Retinal pigment epithelial cell (primary cell): Measurements from ENCODE around the gene SEC23IP.

Experiments
- DNase-seq: peaks from one replicate; pipeline ENCODE4 v3.0.0-alpha.2; 2010; ENCODE audit warnings: low read depth
- H3K4me3 ChIP-seq: 2 replicates; pipeline ENCODE4 v1.5.1; 2011; ENCODE audit warnings: mild to moderate bottlenecking, low read length, control low read depth, moderate library complexity
- CTCF ChIP-seq: conservative IDR thresholded peaks from 2 replicates; pipeline ENCODE4 v1.5.1; 2011; ENCODE audit warnings: low read depth, low read length, control low read depth, inconsistent platforms

The SEC23IP gene

GRCh38 chr10:119973281-119973680, 80.8 kb downstream of the SEC23IP start:
- no peak for DNase-seq
- no peak for TF ChIP-seq CTCF
- H3K4me3 ChIP-seq = no peak overlapping the region

DNA sequence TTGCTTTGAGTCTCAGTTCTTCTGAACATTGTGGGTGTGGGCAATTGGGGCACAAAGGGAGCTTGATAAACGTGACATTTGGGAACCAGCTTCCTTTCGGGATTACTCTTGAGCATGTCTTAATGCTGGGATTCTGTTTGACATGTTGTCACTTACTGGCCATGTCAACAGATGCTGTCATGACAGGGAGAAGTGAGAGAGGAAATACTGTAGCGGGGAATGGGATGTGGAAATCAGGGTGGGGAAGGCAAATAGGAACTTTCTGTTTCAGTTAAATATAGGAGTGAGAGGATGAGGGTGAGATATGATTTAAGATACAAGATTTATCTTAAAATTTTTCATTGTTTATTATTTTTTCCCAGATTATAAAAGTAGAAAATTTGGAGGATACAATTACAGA, 83.9 kb downstream of the SEC23IP start:
- no peak for DNase-seq
- no peak for TF ChIP-seq CTCF
- no peak overlapping the region for H3K4me3 ChIP-seq

- no peak overlapping the region for H3K4me3 ChIP-seq
- no peak for DNase-seq
- no peak for TF ChIP-seq CTCF
These were observed 88.6 kb downstream of the SEC23IP start for GRCh38 chr10:119980956-119981750.

- DNase-seq = no peak
- no peak for TF ChIP-seq CTCF
- no peak overlapping the region for H3K4me3 ChIP-seq
These were observed 89.3 kb downstream of the SEC23IP start for GRCh38 chr10:119981826-119982225.

DNA sequence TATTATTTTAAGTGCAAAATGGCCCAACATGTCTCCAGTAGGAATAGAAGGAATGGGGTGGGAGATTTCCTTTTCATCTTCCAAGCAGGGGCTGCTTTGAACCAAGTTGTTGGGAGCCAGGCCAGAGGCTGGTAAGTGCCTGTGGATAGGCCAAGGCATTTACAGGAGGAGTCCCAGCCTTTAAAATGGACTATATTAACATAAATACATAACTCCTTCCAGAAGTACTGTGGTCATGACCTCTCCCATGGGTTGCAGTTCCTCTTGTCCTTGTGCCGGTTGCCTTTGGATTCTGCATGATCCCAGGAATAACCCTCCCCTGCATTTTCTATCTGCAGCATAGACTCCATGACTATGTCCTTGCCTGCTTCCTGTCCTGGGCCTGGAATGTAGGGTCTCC, 95.8 kb downstream of the SEC23IP start:
- no peak for TF ChIP-seq CTCF
- no peak for DNase-seq
- H3K4me3 ChIP-seq = no peak overlapping the region

- no peak for DNase-seq
- no peak for TF ChIP-seq CTCF
- no peak overlapping the region for H3K4me3 ChIP-seq
These were observed 97.4 kb downstream of the SEC23IP start for GRCh38 chr10:119989966-119990365.

- TF ChIP-seq CTCF = no peak
These were observed 98.5 kb downstream of the SEC23IP start for GRCh38 chr10:119991066-119991465.

More at GRCh38 chr10:119991066-119991465, 98.5 kb downstream of the SEC23IP start:
- no peak overlapping the region for H3K4me3 ChIP-seq
- DNase-seq = no peak
